Mesendoderm (in vitro differentiated cells): ENCODE data around the gene F11R.

Source experiments
- DNase-seq: peaks from one replicate; pipeline ENCODE4 v3.0.0; 2013
- H2AK5ac ChIP-seq: 2 replicates; pipeline ENCODE4 v1.6.1; 2013; ENCODE audit warnings: low read length, inconsistent platforms
- H2BK120ac ChIP-seq: 2 replicates; pipeline ENCODE4 v1.6.1; 2013; ENCODE audit warnings: low read depth, mild to moderate bottlenecking, low read length, moderate library complexity, mixed read lengths
- H2BK15ac ChIP-seq: replicated peaks from 2 replicates; pipeline ENCODE4 v1.6.1; 2013; ENCODE audit warnings: low read depth, mild to moderate bottlenecking, moderate library complexity
- H2BK5ac ChIP-seq: 2 replicates; pipeline ENCODE4 v1.6.1; 2013; ENCODE audit warnings: low read length, inconsistent platforms
- H3K18ac ChIP-seq: 2 replicates; pipeline ENCODE4 v1.6.1; 2013; ENCODE audit warnings: mild to moderate bottlenecking, low read length, mixed read lengths
- H3K23ac ChIP-seq: one replicate; pipeline ENCODE4 v1.6.1; 2013; ENCODE audit warnings: low read length
- H3K27ac ChIP-seq: 2 replicates; pipeline ENCODE4 v1.5.1; 2013; ENCODE audit warnings: low read depth, mild to moderate bottlenecking, inconsistent platforms, low read length, moderate library complexity
- H3K27me3 ChIP-seq: 2 replicates; pipeline ENCODE4 v1.6.1; 2013; ENCODE audit warnings: low read length, control low read depth, mild to moderate bottlenecking, inconsistent platforms; ENCODE audit not compliant: insufficient read depth, poor library complexity
- H3K36me3 ChIP-seq: 2 replicates; pipeline ENCODE4 v1.6.1; 2013; ENCODE audit warnings: low read length, inconsistent platforms; ENCODE audit not compliant: control insufficient read depth, insufficient read depth
- H3K4ac ChIP-seq: one replicate; pipeline ENCODE4 v1.6.1; 2013; ENCODE audit warnings: low read depth, mild to moderate bottlenecking, low read length, moderate library complexity
- H3K4me1 ChIP-seq: 2 replicates; pipeline ENCODE4 v1.6.1; 2013; ENCODE audit warnings: low read depth, low read length, inconsistent platforms; ENCODE audit not compliant: control insufficient read depth
- H3K4me2 ChIP-seq: 2 replicates; pipeline ENCODE4 v1.6.1; 2013; ENCODE audit warnings: low read length
- H3K4me3 ChIP-seq: 2 replicates; pipeline ENCODE4 v1.5.1; 2013; ENCODE audit warnings: mild to moderate bottlenecking, low read length
- H3K56ac ChIP-seq: one replicate; pipeline ENCODE4 v1.6.1; 2013; ENCODE audit warnings: low read length
- H3K79me1 ChIP-seq: 2 replicates; pipeline ENCODE4 v1.6.1; 2013; ENCODE audit warnings: low read length, inconsistent platforms
- H3K79me2 ChIP-seq: 2 replicates; pipeline ENCODE4 v1.6.1; 2013; ENCODE audit warnings: mild to moderate bottlenecking, low read length; ENCODE audit not compliant: control insufficient read depth, insufficient read depth
- H3K9ac ChIP-seq: 2 replicates; pipeline ENCODE4 v1.6.1; 2013; ENCODE audit warnings: low read length, inconsistent platforms
- H4K5ac ChIP-seq: one replicate; pipeline ENCODE4 v1.6.1; 2013; ENCODE audit warnings: low read length
- H4K8ac ChIP-seq: one replicate; pipeline ENCODE4 v1.6.1; 2013; ENCODE audit warnings: low read depth, mild to moderate bottlenecking, control low read depth, low read length, moderate library complexity
- WGBS: extraction: QIAGEN DNeasy Blood & Tissue Kit; methylation state at CpG from one replicate; pipeline ENCODE4 v1.1.7; 2013; ENCODE audit warnings: low lambda C conversion rate, missing lambda C conversion rate; ENCODE audit not compliant: insufficient coverage; ENCODE audit errors: extremely low coverage; 5-methylcytosine and 5-hydroxymethylcytosine counted together

The F11R gene

GRCh38 chr1:161038523-161039153 is 17.7 kb upstream of the F11R start, which contains the start of gene TSTD1:
Gene TSTD1, minus strand, starts transcription at chr1:161038964. Its CDS starts 75 bp downstream, at chr1:161038889.
- Histone ChIP-seq H3K9ac (peak within 1 kb of the TSS; percentile 80), H3K79me1 (peaks cover 10% of the 10 kb centered on the region), H3K4ac (no peak within 1 kb of the TSS), H2BK120ac (no peak within 1 kb of the TSS), H4K5ac (no peak within 1 kb of the TSS), H4K8ac (no peak within 1 kb of the TSS), H2BK15ac (no peak within 1 kb of the TSS), H3K27me3 (no peaks in the 10 kb centered on the region), H3K27ac (peak within 1 kb of the TSS; percentile 5), H3K4me3 (peak within 1 kb of the TSS; percentile 86), H3K4me1 (peaks cover 3% of the 10 kb centered on the region), H3K23ac (peak within 1 kb of the TSS; percentile 66), H3K36me3 (peaks cover 22% of the 10 kb centered on the region), H3K4me2 (peak within 1 kb of the TSS; percentile 94), H3K56ac (peak within 1 kb of the TSS; percentile 92), H2BK5ac (no peak within 1 kb of the TSS), H2AK5ac (no peak within 1 kb of the TSS), H3K18ac (no peak within 1 kb of the TSS), H3K79me2 (peaks cover 5% of the 10 kb centered on the region)
- DNase-seq, result peak; percentile 86
- no CpG with 5 or more reads among the region's 54 CpGs for WGBS

- no peak overlapping the region for H4K5ac ChIP-seq
- WGBS, result no CpG with 5 or more reads among the region's 21 CpGs
These were observed 16.9 kb upstream of the F11R start for GRCh38 chr1:161037661-161038522.

GRCh38 chr1:161033751-161034150 is 12.8 kb upstream of the F11R start:
- Histone ChIP-seq H3K27me3 (no peaks in the 10 kb centered on the region), H3K18ac (no peak overlapping the region), H3K4ac (no peak overlapping the region), H4K8ac (no peak overlapping the region), H3K79me1 (peaks cover 3% of the 10 kb centered on the region), H3K79me2 (peaks cover 1% of the 10 kb centered on the region), H2BK15ac (no peak overlapping the region), H3K27ac (no peak overlapping the region), H3K4me2 (no peak overlapping the region), H3K4me3 (no peak overlapping the region), H3K56ac (no peak overlapping the region), H2AK5ac (no peak overlapping the region), H2BK5ac (no peak overlapping the region), H3K9ac (no peak overlapping the region), H3K23ac (no peak overlapping the region), H3K36me3 (no peaks in the 10 kb centered on the region), H2BK120ac (no peak overlapping the region), H4K5ac (no peak overlapping the region), H3K4me1 (peaks cover 3% of the 10 kb centered on the region)
- peak; percentile 68 for DNase-seq
- no CpG with 5 or more reads among the region's 3 CpGs for WGBS

More at GRCh38 chr1:161037661-161038522, 16.9 kb upstream of the F11R start:
- Histone ChIP-seq H3K4ac (no peak overlapping the region), H3K36me3 (peaks cover 18% of the 10 kb centered on the region), H3K4me2 (peak overlapping the region; percentile 94), H3K79me2 (peaks cover 1% of the 10 kb centered on the region), H3K9ac (peak overlapping the region; percentile 80), H3K27ac (no peak overlapping the region), H2BK120ac (no peak overlapping the region), H3K23ac (peak overlapping the region; percentile 66), H3K27me3 (no peaks in the 10 kb centered on the region), H2BK15ac (no peak overlapping the region), H3K4me1 (peaks cover 3% of the 10 kb centered on the region), H3K18ac (no peak overlapping the region), H4K8ac (no peak overlapping the region), H3K4me3 (peak overlapping the region; percentile 86), H2AK5ac (no peak overlapping the region), H3K79me1 (peaks cover 6% of the 10 kb centered on the region), H3K56ac (peak overlapping the region; percentile 92), H2BK5ac (no peak overlapping the region)
- peak; percentile 50 for DNase-seq

- Histone ChIP-seq H3K36me3 (no peaks in the 10 kb centered on the region), H3K4ac (no peak overlapping the region), H3K18ac (no peak overlapping the region), H3K4me2 (no peak overlapping the region), H4K8ac (no peak overlapping the region), H3K27ac (no peak overlapping the region), H3K4me1 (no peaks in the 10 kb centered on the region), H3K9ac (no peak overlapping the region), H2BK120ac (no peak overlapping the region), H2BK15ac (no peak overlapping the region), H3K4me3 (no peak overlapping the region), H2AK5ac (no peak overlapping the region), H3K23ac (no peak overlapping the region), H3K56ac (no peak overlapping the region), H3K27me3 (no peaks in the 10 kb centered on the region), H3K79me1 (peaks cover 2% of the 10 kb centered on the region), H3K79me2 (peaks cover 1% of the 10 kb centered on the region), H4K5ac (no peak overlapping the region), H2BK5ac (no peak overlapping the region)
- no CpG with 5 or more reads among the region's 1 CpG for WGBS
- no peak for DNase-seq
These were observed 11.5 kb upstream of the F11R start for GRCh38 chr1:161032409-161032808.

GRCh38 chr1:161031874-161032273 is 10.9 kb upstream of the F11R start:
- no peaks in the 10 kb centered on the region for H3K79me1 ChIP-seq
- H2BK120ac ChIP-seq, result no peak overlapping the region
- no peak overlapping the region for H3K27ac ChIP-seq
- no peaks in the 10 kb centered on the region for H3K4me1 ChIP-seq
- no peak overlapping the region for H4K8ac ChIP-seq
- H3K56ac ChIP-seq, result no peak overlapping the region
- WGBS, result no CpG with 5 or more reads among the region's 2 CpGs
- DNase-seq, result no peak
- H4K5ac ChIP-seq, result no peak overlapping the region
- H2AK5ac ChIP-seq, result no peak overlapping the region
- H2BK15ac ChIP-seq, result no peak overlapping the region
- H3K4ac ChIP-seq, result no peak overlapping the region
- no peak overlapping the region for H3K4me2 ChIP-seq
- no peak overlapping the region for H3K9ac ChIP-seq
- H3K27me3 ChIP-seq, result no peaks in the 10 kb centered on the region
- H3K36me3 ChIP-seq, result no peaks in the 10 kb centered on the region
- H3K18ac ChIP-seq, result no peak overlapping the region
- no peak overlapping the region for H2BK5ac ChIP-seq
- H3K4me3 ChIP-seq, result no peak overlapping the region
- H3K23ac ChIP-seq, result no peak overlapping the region
- no peaks in the 10 kb centered on the region for H3K79me2 ChIP-seq
